ENCODE results near the gene UBA1.

Gene UBA1

GRCh38 chrX:47212381-47213293, 19.0 kb downstream of the UBA1 start:
- ATAC-seq, result no peak

GRCh38 chrX:47214435-47215077, 20.9 kb downstream of the UBA1 start:
- DNase-seq (no peak), ATAC-seq (no peak)

More at GRCh38 chrX:47212381-47213293, 19.0 kb downstream of the UBA1 start:
- DNase-seq, result no peak

- ATAC-seq (no peak), DNase-seq (no peak)
Measured at GRCh38 chrX:47215291-47215900, 21.8 kb downstream of the UBA1 start.

GRCh38 chrX:47216393-47216925, 22.8 kb downstream of the UBA1 start:
- DNase-seq (no peak), ATAC-seq (no peak)

GRCh38 chrX:47217121-47217851, 23.7 kb downstream of the UBA1 start:
- DNase-seq (peak; percentile 17), ATAC-seq (peak; percentile 32)

- DNase-seq (peak; percentile 91), ATAC-seq (peak; percentile 88)
Measured at GRCh38 chrX:47217852-47218279, 24.2 kb downstream of the UBA1 start.

GRCh38 chrX:47218280-47218919, 24.8 kb downstream of the UBA1 start, which contains the start of gene CDK16:
CDK16 (plus strand) TSS chrX:47218681; CDS start chrX:47223558, 4,877 bp downstream.
- ATAC-seq, result peak; percentile 28
- DNase-seq, result peak; percentile 72

GRCh38 chrX:47218920-47219815, 25.5 kb downstream of the UBA1 start:
- DNase-seq (peak; percentile 68), ATAC-seq (no peak)

- no peak for ATAC-seq
- no peak for DNase-seq
Measured at GRCh38 chrX:47221756-47222155, 28.1 kb downstream of the UBA1 start.

GRCh38 chrX:47222751-47223350, 29.2 kb downstream of the UBA1 start:
- DNase-seq (no peak), ATAC-seq (no peak)

GRCh38 chrX:47223476-47224250, 30.0 kb downstream of the UBA1 start:
- DNase-seq, result no peak
- no peak for ATAC-seq

GRCh38 chrX:47224266-47224895, 30.8 kb downstream of the UBA1 start:
- no peak for ATAC-seq
- DNase-seq, result no peak

GRCh38 chrX:47224896-47225290, 31.3 kb downstream of the UBA1 start:
- no peak for ATAC-seq
- no peak for DNase-seq

- ATAC-seq (no peak), DNase-seq (no peak)
Measured at GRCh38 chrX:47226071-47226470, 32.4 kb downstream of the UBA1 start.

- ATAC-seq (no peak), DNase-seq (no peak)
Measured at GRCh38 chrX:47226531-47227333, 33.1 kb downstream of the UBA1 start.

- ATAC-seq (no peak), DNase-seq (no peak)
Measured at GRCh38 chrX:47227334-47227583, 33.6 kb downstream of the UBA1 start.

GRCh38 chrX:47228550-47229270, 35.1 kb downstream of the UBA1 start:
- DNase-seq (no peak), ATAC-seq (no peak)

All from stimulated activated naive CD8-positive, alpha-beta T cell treated with anti-CD3 and anti-CD28 coated beads, Interleukin-15, Interleukin-2, amounts not matched to agents 100 U/mL and 50 U/mL, for 24 hours (primary cell).